Renal pelvis (tissue), 4 donors: ENCODE results near the gene PFDN5. TPM values are rescaled to one million over a fixed set of nuclear protein-coding genes. Genes with fewer than 3 reads are reported as not detected.
"Not testable (repeated sequence)": the region's sequence is repeated elsewhere in the genome, so short reads cannot be mapped to it uniquely, and the experiment has no call there.

Experiments used
- DNase-seq: peaks from one replicate; pipeline ENCODE4 v3.0.0-alpha.2; 2013
- polyA plus RNA-seq, 3 donors: library from polyadenylated mRNA; unstranded; fragments of 120-200 nt; gene quantifications; one replicate each; pipeline ENCODE4 v1.2.1, GENCODE V29; 2013; ENCODE audit not compliant: insufficient read length in 3 of 3

The PFDN5 gene
- polyA plus RNA-seq, 3 donors = 564 to 760 (median 671) TPM

- DNase-seq = no peak
Observed at GRCh38 chr12:53313996-53314395, 18.7 kb downstream of the PFDN5 start.

GRCh38 chr12:53320352-53321195, 25.2 kb downstream of the PFDN5 start:
- no peak for DNase-seq

- peak; percentile 19 for DNase-seq
Observed at GRCh38 chr12:53324113-53324778, 28.9 kb downstream of the PFDN5 start.

DNA sequence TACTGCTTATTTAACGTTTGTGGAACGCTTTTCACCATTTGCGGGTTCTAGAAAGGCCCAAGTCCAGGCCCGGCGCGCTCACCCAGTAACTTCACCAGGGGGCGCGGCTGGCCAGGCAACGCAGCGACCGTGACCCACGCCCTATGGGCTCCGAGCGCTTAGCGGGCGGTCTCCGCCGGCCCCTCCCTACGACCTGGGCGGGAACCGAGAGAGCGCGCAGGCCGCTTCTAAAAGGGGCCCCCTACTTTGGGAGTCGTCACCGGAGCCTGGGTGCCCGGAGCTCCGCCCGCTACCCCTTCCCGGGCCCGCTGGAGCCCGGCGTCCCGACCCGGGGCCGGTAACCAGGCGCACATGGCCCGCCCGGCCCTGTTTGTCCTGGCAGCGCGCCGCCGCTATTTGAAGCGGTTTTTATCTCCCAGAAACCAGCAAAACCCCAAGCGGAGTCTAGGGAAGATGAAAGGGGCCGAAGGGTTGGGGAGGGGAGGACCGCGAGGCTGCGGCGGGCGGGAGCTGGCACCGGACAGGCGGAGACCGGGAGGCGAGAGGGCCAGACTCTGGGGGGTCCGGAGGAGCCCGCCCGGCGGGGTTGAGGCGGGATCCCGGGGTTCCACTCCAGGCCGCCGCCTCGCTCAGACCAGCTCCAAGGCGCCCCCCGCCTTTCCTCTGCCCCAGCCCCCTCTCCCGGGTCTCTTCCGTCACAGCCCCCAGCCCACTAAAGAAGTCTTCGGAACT, 29.6 kb downstream of the PFDN5 start:
- peak; percentile 93 for DNase-seq

- peak; percentile 45 for DNase-seq
Observed at GRCh38 chr12:53325511-53326061, 30.2 kb downstream of the PFDN5 start.

- no peak for DNase-seq
Observed at GRCh38 chr12:53326460-53327185, 31.3 kb downstream of the PFDN5 start.

- DNase-seq = no peak
Observed at GRCh38 chr12:53327435-53328042, 32.2 kb downstream of the PFDN5 start.

- DNase-seq = no peak
Observed at GRCh38 chr12:53328043-53328435, 32.7 kb downstream of the PFDN5 start.

- no peak for DNase-seq
Observed at GRCh38 chr12:53330671-53331070, 35.3 kb downstream of the PFDN5 start.

DNA sequence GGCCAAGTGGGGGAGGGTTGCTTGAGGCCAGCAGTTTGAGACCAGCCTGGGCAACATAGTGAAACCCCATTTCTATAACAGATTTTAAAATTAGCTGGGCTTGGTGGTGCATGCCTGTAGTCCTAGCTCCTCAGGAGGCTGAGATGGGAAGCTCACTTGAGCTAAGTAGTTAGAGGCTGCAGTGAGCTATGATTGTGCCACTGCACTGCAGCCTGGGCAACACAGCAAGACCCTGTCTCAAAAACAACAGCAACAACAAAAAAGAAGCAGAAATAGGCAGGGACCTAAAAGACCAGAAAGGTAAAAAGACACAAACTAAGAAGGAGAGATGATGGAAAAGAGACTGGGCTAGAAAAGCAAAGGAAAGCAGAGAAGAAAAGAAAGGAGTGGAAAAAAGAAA, 37.0 kb downstream of the PFDN5 start:
- not testable (repeated sequence) for DNase-seq

DNA sequence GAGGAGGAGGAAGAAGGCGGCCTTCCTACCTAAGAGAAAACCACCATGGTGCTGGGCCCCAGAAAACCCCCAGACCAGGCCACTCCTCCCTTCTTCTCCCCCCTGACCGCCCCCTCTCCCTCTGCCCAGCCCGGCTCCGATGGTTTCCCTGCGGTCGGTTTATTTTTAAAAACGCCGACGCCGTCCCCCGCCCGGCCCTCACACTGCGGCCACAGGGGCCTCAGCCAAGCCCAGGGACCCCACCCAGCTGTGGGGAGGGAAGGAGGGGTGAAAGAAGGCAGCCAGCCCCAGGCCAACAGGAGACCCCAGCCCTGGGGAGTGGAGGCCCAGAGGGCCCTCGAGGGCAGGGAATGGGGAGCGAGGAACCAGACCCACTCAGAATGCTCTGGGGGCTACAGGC, 37.4 kb downstream of the PFDN5 start:
- DNase-seq = no peak

DNA sequence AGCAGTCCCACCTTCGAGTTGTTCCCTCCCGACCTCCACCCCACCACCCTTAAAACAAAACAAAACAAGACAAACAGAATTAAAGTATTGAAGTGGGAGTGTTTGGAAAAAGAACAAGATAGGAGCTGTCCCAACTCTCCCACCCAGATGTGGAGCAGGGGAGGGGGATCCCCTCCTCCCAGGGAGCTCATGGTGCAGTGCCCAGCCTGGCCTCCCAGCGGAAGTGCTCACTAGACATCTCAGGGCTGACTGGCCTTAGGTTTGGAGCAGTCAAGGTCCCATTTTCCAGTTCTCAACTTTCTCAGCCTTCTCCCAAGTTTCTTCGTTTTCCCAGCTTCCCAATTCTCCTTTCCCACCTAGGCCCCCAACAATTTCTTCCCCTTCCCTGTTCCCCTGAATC, 37.9 kb downstream of the PFDN5 start:
- no peak for DNase-seq

DNA sequence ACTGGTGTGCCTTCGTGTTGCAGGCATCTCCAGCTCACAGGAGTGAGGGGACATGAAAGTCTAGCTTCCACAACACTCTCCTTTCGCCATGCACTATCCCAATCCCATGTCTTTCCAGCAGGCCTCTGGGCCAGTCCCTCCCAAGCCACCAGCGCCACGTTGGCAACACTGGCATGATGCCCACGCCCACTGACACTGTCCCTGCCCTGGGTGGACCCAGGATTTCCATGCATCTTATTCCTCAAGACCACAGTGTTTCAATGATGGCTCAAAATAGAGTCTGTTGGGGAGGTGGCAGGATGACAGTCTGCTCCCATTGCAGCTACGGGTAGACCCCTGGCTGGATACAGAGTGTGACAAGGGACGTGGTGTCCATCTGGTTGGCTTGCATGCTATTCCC, 38.5 kb downstream of the PFDN5 start:
- DNase-seq = no peak

- no peak for DNase-seq
Observed at GRCh38 chr12:53334822-53335221, 39.5 kb downstream of the PFDN5 start.

- DNase-seq = no peak
Observed at GRCh38 chr12:53336181-53336681, 40.9 kb downstream of the PFDN5 start, which contains the start of gene SP7. Gene SP7, minus strand, starts transcription at chr12:53336354. Its CDS starts 708 bp downstream, at chr12:53335646.

DNA sequence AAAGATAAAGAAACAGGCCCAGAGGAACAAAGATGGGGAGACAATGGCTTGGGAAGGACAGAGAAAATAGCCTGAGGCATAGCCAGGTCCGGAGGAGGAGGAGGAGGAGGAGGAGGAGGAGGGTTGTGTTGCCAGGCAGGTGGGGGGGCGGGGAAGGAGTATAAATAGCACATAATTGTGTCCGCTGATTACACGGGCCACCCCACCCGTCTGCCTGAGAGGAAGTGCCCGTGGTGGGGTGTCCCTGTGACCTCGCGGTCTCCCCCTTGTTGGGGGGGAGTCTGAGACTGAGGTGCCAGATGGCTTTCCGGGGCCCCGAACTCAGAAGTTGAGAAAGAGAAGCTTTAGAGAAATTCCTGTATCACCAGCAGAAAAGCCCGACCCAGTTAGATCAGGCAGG, 42.7 kb downstream of the PFDN5 start:
- no peak for DNase-seq

- DNase-seq = no peak
Observed at GRCh38 chr12:53338916-53339315, 43.6 kb downstream of the PFDN5 start.

- no peak for DNase-seq
Observed at GRCh38 chr12:53340398-53340797, 45.1 kb downstream of the PFDN5 start.

GRCh38 chr12:53343449-53343848, 48.1 kb downstream of the PFDN5 start:
- DNase-seq = no peak

- no peak for DNase-seq
Observed at GRCh38 chr12:53343969-53344368, 48.6 kb downstream of the PFDN5 start.

DNA sequence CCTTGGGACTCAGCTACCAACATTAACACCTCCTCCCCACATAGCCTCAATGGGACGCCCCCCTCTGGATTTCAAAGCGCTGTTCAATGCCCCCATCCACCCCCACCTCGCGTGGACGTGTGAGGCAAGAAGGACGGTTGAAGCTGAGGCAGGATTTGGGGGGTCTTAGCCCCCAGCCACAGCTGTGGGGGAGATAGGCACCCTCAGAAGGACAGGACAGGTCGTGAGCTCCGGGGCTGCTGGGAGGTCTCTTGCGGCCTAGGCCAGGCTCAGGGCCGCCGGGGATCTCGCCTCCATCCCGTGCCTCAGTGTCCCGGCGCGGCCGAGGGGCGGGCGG, 49.1 kb downstream of the PFDN5 start:
- no peak for DNase-seq
